ENCODE results near the gene ZBTB45. TPM values are rescaled to one million over a fixed set of nuclear protein-coding genes. Genes with fewer than 3 reads are reported as not detected.

Gene ZBTB45
- total and polyA plus RNA-seq, 9 of the 15 experiments (the other 6 are each of a cell fraction or from before 2014, with no cell fraction given), result 0.08 to 16.1 (median 1.8) TPM

DNA sequence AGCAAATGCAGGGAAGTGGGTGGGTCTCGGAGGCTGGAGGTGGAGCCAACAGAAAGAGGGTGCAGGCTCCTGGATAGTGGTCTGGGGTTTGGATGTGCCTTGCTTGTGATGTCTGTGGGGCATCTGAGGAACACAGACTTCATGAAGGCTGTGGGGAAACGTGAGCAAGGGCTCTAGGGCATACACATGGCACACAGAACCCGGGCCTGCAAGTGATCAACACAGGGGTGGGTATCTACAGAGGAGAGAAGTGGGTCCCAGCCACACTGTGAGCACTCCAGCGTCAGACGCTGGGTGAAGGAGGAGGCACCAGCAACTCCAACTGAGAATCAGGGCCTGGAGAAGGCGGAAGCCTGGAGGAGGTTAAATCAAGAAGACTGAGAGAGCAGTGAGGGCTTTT lies 44.2 kb upstream of the ZBTB45 start (continued):
- no peak for TF ChIP-seq PHF8 (IDR thresholded peaks at IDR 0.05; ENCODE audit: borderline replicate concordance, low read length)
- TF ChIP-seq ZMIZ1 (IDR thresholded peaks at IDR 0.05; ENCODE audit: low read depth in 2 of 2, low read length in 2 of 2), result no peak
- TF ChIP-seq, protein P1, sequence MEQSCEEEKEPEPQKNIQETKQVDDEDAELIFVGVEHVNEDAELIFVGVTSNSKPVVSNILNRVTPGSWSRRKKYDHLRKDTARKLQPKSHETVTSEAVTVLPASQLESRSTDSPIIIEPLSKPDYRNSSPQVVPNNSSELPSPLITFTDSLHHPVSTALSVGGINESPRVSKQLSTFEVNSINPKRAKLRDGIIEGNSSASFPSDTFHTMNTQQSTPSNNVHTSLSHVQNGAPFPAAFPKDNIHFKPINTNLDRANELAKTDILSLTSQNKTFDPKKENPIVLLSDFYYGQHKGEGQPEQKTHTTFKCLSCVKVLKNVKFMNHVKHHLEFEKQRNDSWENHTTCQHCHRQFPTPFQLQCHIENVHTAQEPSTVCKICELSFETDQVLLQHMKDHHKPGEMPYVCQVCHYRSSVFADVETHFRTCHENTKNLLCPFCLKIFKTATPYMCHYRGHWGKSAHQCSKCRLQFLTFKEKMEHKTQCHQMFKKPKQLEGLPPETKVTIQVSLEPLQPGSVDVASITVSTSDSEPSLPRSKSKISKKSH (CRISPR knock-in tag; IDR thresholded peaks at IDR 0.05), result no peak

DNA sequence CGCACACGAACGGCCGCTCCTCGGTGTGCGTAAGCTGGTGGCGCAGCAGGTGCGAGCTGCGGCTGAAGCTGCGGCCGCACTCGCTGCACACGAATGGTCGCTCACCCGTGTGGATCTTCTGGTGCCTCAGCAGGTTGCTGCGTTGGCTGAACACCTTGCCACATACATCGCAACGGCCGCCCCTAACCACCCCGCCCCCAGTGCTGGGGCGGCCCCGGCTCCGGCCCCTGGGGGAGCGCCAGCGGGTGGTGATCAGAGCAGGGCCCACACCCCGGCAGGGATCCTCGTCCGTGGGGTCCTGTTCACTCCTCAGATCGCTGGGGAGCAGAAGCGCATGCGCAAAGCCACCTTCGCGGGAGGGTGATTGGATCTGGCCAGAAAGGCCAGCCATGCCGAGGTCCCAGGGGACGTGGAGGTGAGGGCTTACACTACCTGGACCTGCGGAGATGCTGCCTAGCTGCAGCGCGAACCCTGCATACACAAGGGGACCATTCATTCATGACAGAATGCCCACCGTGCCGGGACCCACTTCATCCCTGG lies 43.5 kb upstream of the ZBTB45 start:
- H3K27me3 ChIP-seq (ENCODE audit: control insufficient read depth in 2 of 2, insufficient read depth in 2 of 2, low read length in 2 of 2), result no peaks in the 10 kb centered on the region
- in situ Hi-C loops (cut with MboI) (no loop called here), intact Hi-C loops (cut with micrococcal nuclease) (no loop called here)
- ChIA-PET CTCF (ENCODE audit: low intra/inter-chr PET ratio) (interaction anchor here (0.7 kb wide), 1 partner anchor 18 kb away, joined by 3 read pairs; no protein-coding TSS in a partner anchor), POLR2A (interaction anchor here (0.6 to 0.9 kb wide), 2 partner anchors 9 to 10 kb away, joined by 3 to 4 read pairs; no protein-coding TSS in a partner anchor)
- H3K9me3 ChIP-seq (replicated peaks; ENCODE audit: control insufficient read depth, insufficient read depth, low read depth, low read length), result no peaks in the 10 kb centered on the region
- peak; percentile 9 for TF ChIP-seq RBM22 (IDR thresholded peaks at IDR 0.05; ENCODE audit: low read depth, low read length, poor library complexity, severe bottlenecking)
- TF ChIP-seq PRPF4 (IDR thresholded peaks at IDR 0.05; ENCODE audit: insufficient read depth, low read depth, low read length, poor library complexity, severe bottlenecking), result no peak
- TF ChIP-seq SOX6 (IDR thresholded peaks at IDR 0.05), result no peak
- TF ChIP-seq ZNF165 (CRISPR knock-in tag; IDR thresholded peaks at IDR 0.05; ENCODE audit: borderline replicate concordance), result no peak
- no peak for TF ChIP-seq ZNF324 (CRISPR knock-in tag; IDR thresholded peaks at IDR 0.05)
- TF ChIP-seq KDM5B (IDR thresholded peaks at IDR 0.05; ENCODE audit: insufficient replicate concordance, low read depth, low read length), result peak; percentile 29
- peak; percentile 53 for TF ChIP-seq POLR2G (IDR thresholded peaks at IDR 0.05; ENCODE audit: low read depth, low read length)
- TF ChIP-seq RBFOX2 (IDR thresholded peaks at IDR 0.05; ENCODE audit: low read depth, low read length), result 0 out of 2 replicates have a peak, but pooled peaks have one; percentile 3
- no peak for TF ChIP-seq CHAMP1 (IDR thresholded peaks at IDR 0.05)
- no peaks in the 10 kb centered on the region for H4K20me1 ChIP-seq (replicated peaks; ENCODE audit: control insufficient read depth, insufficient read depth, low read length)
- WGBS (ENCODE audit: insufficient coverage, low coverage, missing lambda C conversion rate), result 96% methylated on average over 18 of the region's 40 CpGs
- no peak overlapping the region for H3K27ac ChIP-seq (ENCODE audit: extremely low read depth, low read depth, low read length)
- peak overlapping the region in 1 of 2 experiments; percentile 23; a peak in 2 of 4 replicates for H3K9ac ChIP-seq (ENCODE audit: insufficient read depth in 1 of 2, low read depth in 2 of 2, low read length in 2 of 2)
- no TSS peak for BruUV-seq (replicated peaks)
- peaks cover 21% of the 10 kb centered on the region for H3K79me2 ChIP-seq (ENCODE audit: control insufficient read depth, insufficient read depth, low read length)
- FAIRE-seq (no peak), ATAC-seq (no peak), DNase-seq (ENCODE audit: extremely low read depth in 1 of 4, low spot score in 3 of 4) (no peak)
- peaks cover 14% of the 10 kb centered on the region; the same call in 2 of the 3 replicates for H3K36me3 ChIP-seq (ENCODE audit: control insufficient read depth, insufficient read depth, low read length)
- no peak overlapping the region for H3K4me2 ChIP-seq (ENCODE audit: insufficient read depth, low read length)
- H3K9me1 ChIP-seq (ENCODE audit: control insufficient read depth, insufficient read depth, low read length), result no peaks in the 10 kb centered on the region
- no peak overlapping the region for H2AFZ ChIP-seq (ENCODE audit: low read depth, low read length)
- H3K4me1 ChIP-seq (replicated peaks in 1 of 2; ENCODE audit: control insufficient read depth in 2 of 2, insufficient read depth in 2 of 2, low read length in 2 of 2), result peaks cover 9 to 37% of the 10 kb centered on the region in 2 experiments; a peak in 4 of 5 replicates
- H3K4me3 ChIP-seq, result no peak overlapping the region

All from K562 (cell line).